ENCODE measurements around the gene ADPRHL1. TPM values are rescaled to one million over a fixed set of nuclear protein-coding genes. Genes with fewer than 3 reads are reported as not detected.
"Not testable (repeated sequence)": the region's sequence is repeated elsewhere in the genome, so short reads cannot be mapped to it uniquely, and the experiment has no call there.

ADPRHL1 gene
- total RNA-seq, 1 donor from 2014 or later = 0.77 TPM

- no peak for DNase-seq (ENCODE audit: low read depth in 2 of 2)
These were observed 2.9 kb upstream of the ADPRHL1 start for GRCh38 chr13:113456116-113456702.

- no peak for DNase-seq (ENCODE audit: low read depth in 2 of 2)
These were observed 2.1 kb upstream of the ADPRHL1 start for GRCh38 chr13:113455384-113455783.

- no peak for DNase-seq (ENCODE audit: low read depth in 2 of 2)
These were observed 1.6 kb upstream of the ADPRHL1 start for GRCh38 chr13:113454936-113455335.

GRCh38 chr13:113452466-113452865, 822 bp downstream of the ADPRHL1 start:
- no peak for DNase-seq (ENCODE audit: low read depth in 2 of 2)

- DNase-seq (ENCODE audit: low read depth in 2 of 2) = no peak
These were observed 1.3 kb downstream of the ADPRHL1 start for GRCh38 chr13:113451951-113452421.

GRCh38 chr13:113450861-113451620, 2.2 kb downstream of the ADPRHL1 start:
- DNase-seq (ENCODE audit: low read depth in 2 of 2) = not testable (repeated sequence)

- DNase-seq (ENCODE audit: low read depth in 2 of 2) = not testable (repeated sequence)
These were observed 2.9 kb downstream of the ADPRHL1 start for GRCh38 chr13:113450348-113450744.

GRCh38 chr13:113449693-113450347, 3.5 kb downstream of the ADPRHL1 start:
- DNase-seq (ENCODE audit: low read depth in 2 of 2) = no peak

- peak; percentile 19 to 56 for DNase-seq (ENCODE audit: low read depth in 2 of 2)
These were observed 4.2 kb downstream of the ADPRHL1 start for GRCh38 chr13:113448885-113449692.

GRCh38 chr13:113448545-113448884, 4.8 kb downstream of the ADPRHL1 start:
- DNase-seq (ENCODE audit: low read depth in 2 of 2) = no peak

GRCh38 chr13:113447596-113447995, 5.7 kb downstream of the ADPRHL1 start:
- no peak for DNase-seq (ENCODE audit: low read depth in 2 of 2)

- no peak for DNase-seq (ENCODE audit: low read depth in 2 of 2)
These were observed 6.8 kb downstream of the ADPRHL1 start for GRCh38 chr13:113446488-113446854.

- DNase-seq (ENCODE audit: low read depth in 2 of 2) = no peak
These were observed 7.3 kb downstream of the ADPRHL1 start for GRCh38 chr13:113445791-113446487.

GRCh38 chr13:113443991-113444390, 9.3 kb downstream of the ADPRHL1 start:
- DNase-seq (ENCODE audit: low read depth in 2 of 2) = no peak

- DNase-seq (ENCODE audit: low read depth in 2 of 2) = no peak
These were observed 10.3 kb downstream of the ADPRHL1 start for GRCh38 chr13:113442985-113443362.

- no peak for DNase-seq (ENCODE audit: low read depth in 2 of 2)
These were observed 10.8 kb downstream of the ADPRHL1 start for GRCh38 chr13:113442354-113442984.

- no peak for DNase-seq (ENCODE audit: low read depth in 2 of 2)
These were observed 11.6 kb downstream of the ADPRHL1 start for GRCh38 chr13:113441661-113442060.

- no peak for DNase-seq (ENCODE audit: low read depth in 2 of 2)
These were observed 15.8 kb downstream of the ADPRHL1 start for GRCh38 chr13:113437408-113438010.

GRCh38 chr13:113436866-113437265, 16.4 kb downstream of the ADPRHL1 start:
- not testable (repeated sequence) for DNase-seq (ENCODE audit: low read depth in 2 of 2)

- DNase-seq (ENCODE audit: low read depth in 2 of 2) = not testable (repeated sequence)
These were observed 17.4 kb downstream of the ADPRHL1 start for GRCh38 chr13:113435907-113436306.

Data from dermis microvascular lymphatic vessel endothelial cell (primary cell).